Measurements from ENCODE around the gene MUC3A.

Gene MUC3A

DNA sequence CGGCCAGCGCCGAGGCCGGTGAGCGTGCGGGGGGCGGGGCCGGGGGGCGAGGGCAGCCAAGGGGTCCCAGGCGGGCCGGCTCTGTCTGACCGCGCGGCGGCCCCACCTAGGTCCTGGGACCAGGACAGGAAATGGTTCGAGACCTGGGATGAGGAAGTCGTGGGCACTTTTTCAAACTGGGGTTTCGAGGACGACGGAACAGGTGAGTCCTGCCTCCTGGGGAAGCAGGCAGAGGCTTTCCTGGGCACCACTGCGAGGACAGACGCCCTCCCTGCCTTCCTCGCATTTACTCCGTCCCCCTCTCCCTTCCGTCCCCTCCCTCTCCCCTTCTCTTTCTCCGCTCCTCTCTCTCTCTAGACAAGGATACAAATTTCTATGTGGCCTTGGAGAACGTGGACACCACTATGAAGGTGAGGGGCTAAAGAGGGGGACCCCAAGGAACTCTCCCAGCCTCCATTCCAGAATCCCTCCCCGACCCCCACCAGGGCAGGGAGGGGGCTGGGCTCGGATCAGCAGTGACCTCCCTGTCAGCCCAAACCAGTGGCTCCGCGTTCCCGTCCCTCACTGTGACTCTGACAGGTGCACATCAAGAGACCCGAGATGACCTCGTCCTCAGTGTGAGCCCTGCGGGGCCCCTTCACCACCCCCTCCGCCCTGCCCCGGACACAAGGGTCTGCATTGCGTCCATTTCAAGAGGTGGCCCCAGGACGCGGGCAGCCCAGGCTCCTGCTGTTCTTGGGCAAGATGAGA lies 17.4 kb downstream of the MUC3A start:
- TF ChIP-seq, protein P1, sequence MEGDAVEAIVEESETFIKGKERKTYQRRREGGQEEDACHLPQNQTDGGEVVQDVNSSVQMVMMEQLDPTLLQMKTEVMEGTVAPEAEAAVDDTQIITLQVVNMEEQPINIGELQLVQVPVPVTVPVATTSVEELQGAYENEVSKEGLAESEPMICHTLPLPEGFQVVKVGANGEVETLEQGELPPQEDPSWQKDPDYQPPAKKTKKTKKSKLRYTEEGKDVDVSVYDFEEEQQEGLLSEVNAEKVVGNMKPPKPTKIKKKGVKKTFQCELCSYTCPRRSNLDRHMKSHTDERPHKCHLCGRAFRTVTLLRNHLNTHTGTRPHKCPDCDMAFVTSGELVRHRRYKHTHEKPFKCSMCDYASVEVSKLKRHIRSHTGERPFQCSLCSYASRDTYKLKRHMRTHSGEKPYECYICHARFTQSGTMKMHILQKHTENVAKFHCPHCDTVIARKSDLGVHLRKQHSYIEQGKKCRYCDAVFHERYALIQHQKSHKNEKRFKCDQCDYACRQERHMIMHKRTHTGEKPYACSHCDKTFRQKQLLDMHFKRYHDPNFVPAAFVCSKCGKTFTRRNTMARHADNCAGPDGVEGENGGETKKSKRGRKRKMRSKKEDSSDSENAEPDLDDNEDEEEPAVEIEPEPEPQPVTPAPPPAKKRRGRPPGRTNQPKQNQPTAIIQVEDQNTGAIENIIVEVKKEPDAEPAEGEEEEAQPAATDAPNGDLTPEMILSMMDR (IDR thresholded peaks at IDR 0.05; ENCODE audit: insufficient read depth, low read depth, low read length, missing control alignments), result no peak
- H3K4me3 ChIP-seq (ENCODE audit: low read depth, low read length), result no peak overlapping the region
- no peak for DNase-seq (ENCODE audit: low read depth)

DNA sequence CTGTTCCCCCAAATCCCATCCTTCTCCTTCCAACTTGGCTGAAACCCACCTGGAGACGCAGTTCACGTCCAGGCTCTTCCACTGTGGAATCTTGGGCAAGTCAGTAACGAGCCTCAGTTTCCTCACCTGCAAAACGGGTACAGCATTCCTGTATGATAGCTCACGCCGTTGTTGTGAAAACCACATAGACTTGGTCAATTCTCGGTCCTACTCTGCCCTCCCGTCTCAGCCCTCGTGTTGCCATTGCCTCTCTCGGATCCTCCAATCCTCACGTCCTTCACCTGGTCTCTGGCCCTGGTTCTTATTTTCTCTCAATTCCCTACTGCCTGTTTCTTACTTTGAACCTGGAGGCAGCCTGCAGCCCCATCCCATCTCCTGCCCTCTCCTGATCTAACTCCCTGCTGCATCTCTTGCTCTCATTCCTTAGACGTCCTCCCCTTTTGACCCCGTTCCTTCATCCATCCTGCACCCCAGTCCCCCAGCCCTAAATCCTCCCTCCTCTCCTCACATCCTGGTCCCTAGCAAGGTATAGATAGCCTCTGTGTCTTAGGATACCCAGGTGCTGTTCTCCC lies 18.0 kb downstream of the MUC3A start:
- H3K4me3 ChIP-seq (ENCODE audit: low read depth, low read length), result no peak overlapping the region
- TF ChIP-seq, protein P1 (IDR thresholded peaks at IDR 0.05; ENCODE audit: insufficient read depth, low read depth, low read length, missing control alignments), result no peak
- no peak for DNase-seq (ENCODE audit: low read depth)

DNA sequence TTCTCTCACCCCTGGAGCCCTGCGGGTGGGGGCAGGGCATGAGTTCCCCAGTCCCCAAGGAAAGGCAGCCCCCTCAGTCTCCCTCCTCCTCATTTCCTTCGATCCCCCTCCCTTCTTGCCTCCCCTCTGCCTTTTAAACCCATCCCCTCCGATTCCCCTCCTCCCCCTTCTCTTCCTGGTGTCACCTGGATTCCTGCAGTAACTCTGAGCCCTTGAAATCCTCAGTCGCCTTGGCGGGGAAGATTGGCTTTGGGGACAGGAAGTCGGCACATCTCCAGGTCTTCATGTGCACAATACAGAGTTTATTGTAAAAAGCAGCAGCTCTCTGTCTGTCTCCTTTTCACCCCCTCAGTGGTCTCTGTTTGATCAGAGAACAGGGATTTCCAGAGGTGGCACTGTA lies 18.7 kb downstream of the MUC3A start:
- no peak for DNase-seq (ENCODE audit: low read depth)
- TF ChIP-seq, protein P1 (IDR thresholded peaks at IDR 0.05; ENCODE audit: insufficient read depth, low read depth, low read length, missing control alignments), result no peak
- H3K4me3 ChIP-seq (ENCODE audit: low read depth, low read length), result no peak overlapping the region

DNA sequence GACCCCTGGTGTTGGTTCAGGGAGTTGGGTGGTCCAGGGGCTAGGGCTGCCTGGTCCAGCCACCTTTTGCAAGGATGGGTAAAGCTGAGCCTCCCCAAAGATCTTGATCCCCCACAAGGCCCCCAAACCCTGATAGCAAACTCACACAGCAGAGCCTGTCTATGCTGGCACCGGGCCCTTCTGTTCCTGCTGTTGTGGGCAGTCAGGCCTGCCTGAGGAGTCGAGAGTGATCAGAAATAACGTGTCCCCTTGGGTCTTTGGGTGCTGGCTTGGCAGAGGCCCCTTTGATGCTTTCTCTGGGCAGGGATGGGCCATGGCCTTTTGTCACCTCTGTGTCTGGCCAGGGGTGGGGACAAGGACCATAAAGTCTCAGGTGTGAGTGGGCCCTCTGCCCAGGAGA lies 19.3 kb downstream of the MUC3A start:
- DNase-seq (ENCODE audit: low read depth), result no peak
- TF ChIP-seq, protein P1 (IDR thresholded peaks at IDR 0.05; ENCODE audit: insufficient read depth, low read depth, low read length, missing control alignments), result no peak
- H3K4me3 ChIP-seq (ENCODE audit: low read depth, low read length), result no peak overlapping the region

DNA sequence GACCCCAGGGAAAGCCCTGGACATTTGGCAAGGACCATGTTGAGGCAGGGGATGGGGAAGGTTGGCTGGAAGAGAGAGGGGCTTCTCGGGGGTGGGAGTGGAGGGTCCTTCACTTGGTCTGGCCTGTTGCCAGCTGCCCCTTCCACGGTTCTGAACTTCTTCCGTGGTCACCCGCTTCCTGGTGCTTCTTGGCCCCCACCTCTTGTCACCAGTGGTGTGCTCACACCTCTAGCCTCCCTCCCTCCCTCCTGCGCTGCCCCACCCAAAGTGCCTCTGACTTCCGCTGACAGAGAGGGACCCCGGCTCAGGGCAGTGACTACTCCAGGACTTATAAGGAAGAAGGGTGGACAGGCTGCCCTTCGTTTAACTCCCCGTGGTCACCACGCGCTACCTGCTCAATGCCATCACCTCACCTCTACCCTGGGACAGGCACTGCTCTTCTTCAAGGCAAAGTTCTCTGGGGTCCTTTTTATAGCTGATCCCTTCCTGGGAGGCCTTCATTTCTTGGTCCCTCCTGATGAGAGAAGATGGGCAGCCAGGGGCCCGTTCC lies 19.8 kb downstream of the MUC3A start, which contains the start of gene MUC12:
TSS of gene MUC12 (plus strand) at position 500 of the 550 bp plus-strand sequence. CDS start 58 bp downstream, outside the sequence.
- H3K4me3 ChIP-seq (ENCODE audit: low read depth, low read length), result no peak within 1 kb of the TSS
- TF ChIP-seq, protein P1 (IDR thresholded peaks at IDR 0.05; ENCODE audit: insufficient read depth, low read depth, low read length, missing control alignments), result no peak
- DNase-seq (ENCODE audit: low read depth), result no peak

DNA sequence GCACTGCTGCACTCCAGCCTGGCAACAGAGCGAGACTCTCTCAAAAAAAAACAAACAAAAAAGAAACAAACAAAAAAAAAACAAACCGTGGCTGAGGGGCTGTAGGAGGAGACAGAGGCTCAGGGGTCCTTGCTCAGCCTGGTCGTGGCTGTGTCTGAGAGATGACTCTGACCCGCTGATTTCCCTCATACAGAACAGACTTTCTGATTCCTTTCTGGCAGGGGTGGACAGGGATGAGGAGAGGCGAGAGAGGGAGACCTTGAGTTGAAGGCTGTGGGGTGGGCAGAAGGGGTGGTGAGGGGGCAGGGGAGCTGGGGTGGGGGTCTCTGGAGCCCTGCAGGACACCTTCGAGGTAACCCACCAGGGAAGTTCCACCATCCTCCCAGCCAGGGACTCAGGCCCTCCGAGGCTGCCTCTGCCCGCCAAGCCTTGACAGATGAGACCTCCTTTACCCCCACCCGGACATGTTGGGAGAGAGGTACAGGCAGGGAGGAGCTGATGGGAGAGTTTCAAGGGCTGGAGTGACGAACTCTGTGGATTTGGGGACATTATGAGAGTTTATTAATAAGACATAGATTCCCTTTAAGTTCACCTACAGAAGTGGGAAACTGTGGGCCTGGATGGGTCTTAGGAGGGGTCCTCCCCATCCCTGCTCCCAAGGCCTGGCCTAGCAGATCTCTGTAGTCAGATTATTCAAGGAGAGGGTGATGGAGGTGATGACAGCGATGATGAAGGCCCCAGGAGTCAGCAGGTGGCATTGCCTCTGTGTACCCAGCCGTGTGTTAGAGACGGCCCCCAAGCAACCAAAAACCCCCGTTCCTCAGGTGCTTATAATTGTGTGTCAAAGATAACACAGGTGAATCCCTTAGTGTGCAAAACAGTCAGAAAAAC lies 22.0 kb downstream of the MUC3A start:
- no peak for DNase-seq (ENCODE audit: low read depth)
- TF ChIP-seq, protein P1 (IDR thresholded peaks at IDR 0.05; ENCODE audit: insufficient read depth, low read depth, low read length, missing control alignments), result no peak

More for the DNA sequence above, 22.0 kb downstream of the MUC3A start:
- H3K4me3 ChIP-seq (ENCODE audit: low read depth, low read length), result no peak overlapping the region
